IMR-90 (cell line): ENCODE results near the gene FMN1. TPM values are rescaled to one million over a fixed set of nuclear protein-coding genes. Genes with fewer than 3 reads are reported as not detected.
A peak's percentile ranks its signal among the peaks of the same experiment; 100 is the strongest.

Source experiments
- ATAC-seq: fragments of 200-7000 bp; cut with Tn5 transposase; 2 replicates; pipeline ENCODE4 v1.9.1; 2020; ENCODE audit warnings: low read depth, mild to moderate bottlenecking, moderate library complexity
- BruUV-seq: library from RNA; stranded (reverse); fragments of 400-500 nt; replicated peaks from 2 replicates; lab custom pipeline; 2021; lab: Mats Ljungman, UMichigan
- CTCF ChIA-PET: fragments of 300-600 bp; formaldehyde crosslinking; extraction: SDS; loops from one replicate; lab custom pipeline; 2021; ENCODE audit warnings: antibody characterized with exemption; lab: Yijun Ruan, JAX
- POLR2A ChIA-PET: fragments of 300-600 bp; sonication (Branson Sonifier 250); formaldehyde crosslinking; loops from one replicate; lab custom pipeline; 2022; ENCODE audit warnings: antibody characterized with exemption; ENCODE audit not compliant: unreplicated experiment; lab: Charles Lee
- DNase-seq: peaks from one replicate; pipeline ENCODE4 v3.0.0; 2013
- H2AFZ ChIP-seq: replicated peaks from 2 replicates; pipeline ENCODE3; 2013; ENCODE audit warnings: low read length, mild to moderate bottlenecking; ENCODE audit not compliant: poor library complexity
- H2AK5ac ChIP-seq: 2 replicates; pipeline ENCODE4 v1.6.1; 2013; ENCODE audit warnings: low read depth, low read length, inconsistent platforms
- H2AK9ac ChIP-seq: replicated peaks from 2 replicates; pipeline ENCODE3; 2013; ENCODE audit warnings: mild to moderate bottlenecking, low read depth, low read length, moderate library complexity; ENCODE audit not compliant: poor library complexity
- H2BK120ac ChIP-seq: 2 replicates; pipeline ENCODE4 v1.6.1; 2013; ENCODE audit warnings: low read depth, low read length, inconsistent platforms
- H2BK15ac ChIP-seq: 3 replicates; pipeline ENCODE4 v1.6.1; 2013; ENCODE audit warnings: low read depth, low read length, inconsistent platforms
- H2BK20ac ChIP-seq: 2 replicates; pipeline ENCODE4 v1.6.1; 2013; ENCODE audit warnings: low read depth, mild to moderate bottlenecking, inconsistent platforms, low read length, moderate library complexity
- H2BK5ac ChIP-seq: 2 replicates; pipeline ENCODE4 v1.6.1; 2013; ENCODE audit warnings: mild to moderate bottlenecking, low read depth, low read length, inconsistent platforms; ENCODE audit not compliant: poor library complexity, severe bottlenecking
- H3K14ac ChIP-seq: replicated peaks from 2 replicates; pipeline ENCODE4 v1.6.1; 2013; ENCODE audit warnings: low read depth, low read length, inconsistent platforms
- H3K18ac ChIP-seq: 2 replicates; pipeline ENCODE4 v1.6.1; 2013; ENCODE audit warnings: low read depth, low read length, control low read depth
- H3K23ac ChIP-seq: 2 replicates; pipeline ENCODE4 v1.6.1; 2013; ENCODE audit warnings: low read depth, low read length, inconsistent platforms
- H3K27ac ChIP-seq: 2 replicates; pipeline ENCODE4 v1.5.1; 2013; ENCODE audit warnings: mild to moderate bottlenecking, control low read depth, low read length; ENCODE audit not compliant: insufficient read depth
- H3K27me3 ChIP-seq: 2 replicates; pipeline ENCODE4 v1.6.1; 2013; ENCODE audit warnings: low read length; ENCODE audit not compliant: control insufficient read depth, insufficient read depth
- H3K36me3 ChIP-seq: 2 replicates; pipeline ENCODE4 v1.6.1; 2013; ENCODE audit warnings: low read length, mixed read lengths; ENCODE audit not compliant: control insufficient read depth, insufficient read depth
- H3K4ac ChIP-seq: 2 replicates; pipeline ENCODE4 v1.6.1; 2013; ENCODE audit warnings: low read depth, low read length, inconsistent platforms
- H3K4me1 ChIP-seq: 2 replicates; pipeline ENCODE4 v1.6.1; 2013; ENCODE audit warnings: low read length, mixed read lengths; ENCODE audit not compliant: control insufficient read depth, insufficient read depth
- H3K4me2 ChIP-seq: 2 replicates; pipeline ENCODE4 v1.6.1; 2013; ENCODE audit warnings: low read depth, mild to moderate bottlenecking, control low read depth, low read length, moderate library complexity
- H3K4me3 ChIP-seq: 2 replicates; pipeline ENCODE4 v1.5.1; 2013; ENCODE audit warnings: low read depth, mild to moderate bottlenecking, control low read depth, low read length, moderate library complexity; ENCODE audit not compliant: insufficient read depth
- H3K56ac ChIP-seq: 2 replicates; pipeline ENCODE4 v1.6.1; 2013; ENCODE audit warnings: low read length, inconsistent platforms; ENCODE audit not compliant: insufficient read depth; ENCODE audit errors: extremely low read depth
- H3K79me1 ChIP-seq, 2 experiments: 2 replicates each; pipeline ENCODE4 v1.6.1; 2013; ENCODE audit warnings: low read length in 2 of 2, inconsistent platforms in 1 of 2, low read depth in 1 of 2
- H3K9ac ChIP-seq: 2 replicates; pipeline ENCODE4 v1.6.1; 2013; ENCODE audit warnings: low read depth, low read length, control low read depth
- H3K9me1 ChIP-seq: 2 replicates; pipeline ENCODE4 v1.6.1; 2013; ENCODE audit warnings: low read length, inconsistent platforms; ENCODE audit not compliant: insufficient read depth
- H3K9me3 ChIP-seq: 2 replicates; pipeline ENCODE4 v1.6.1; 2013; ENCODE audit warnings: low read length; ENCODE audit not compliant: control insufficient read depth, insufficient read depth
- H4K20me1 ChIP-seq: 2 replicates; pipeline ENCODE4 v1.6.1; 2013; ENCODE audit warnings: low read length, inconsistent platforms; ENCODE audit not compliant: insufficient read depth
- H4K5ac ChIP-seq: 2 replicates; pipeline ENCODE4 v1.6.1; 2013; ENCODE audit warnings: mild to moderate bottlenecking, low read depth, low read length, control low read depth
- H4K8ac ChIP-seq, 2 experiments: 2 replicates each; pipeline ENCODE4 v1.6.1; 2013; ENCODE audit warnings: low read depth in 2 of 2, low read length in 2 of 2, control low read depth in 1 of 2, inconsistent platforms in 1 of 2
- H4K91ac ChIP-seq: 2 replicates; pipeline ENCODE4 v1.6.1; 2013; ENCODE audit warnings: low read depth, low read length, inconsistent platforms; ENCODE audit not compliant: insufficient read depth
- BHLHE40 ChIP-seq: fragments of 150-350 bp; IDR thresholded peaks from 2 replicates; pipeline ENCODE4 v1.6.1; 2016; ENCODE audit warnings: mild to moderate bottlenecking, low read depth, low read length
- CEBPB ChIP-seq: IDR thresholded peaks from 2 replicates; pipeline ENCODE4 v1.6.1; 2012; ENCODE audit warnings: low read depth, low read length, improper control_type of control experiment
- FOS ChIP-seq: fragments of 150-350 bp; IDR thresholded peaks from 2 replicates; pipeline ENCODE4 v1.6.1; 2016; ENCODE audit warnings: low read depth, low read length
- MAFK ChIP-seq: IDR thresholded peaks from 2 replicates; pipeline ENCODE4 v1.6.1; 2012; ENCODE audit warnings: low read depth, low read length, improper control_type of control experiment
- MAZ ChIP-seq: IDR thresholded peaks from 2 replicates; pipeline ENCODE4 v1.6.1; 2012; ENCODE audit warnings: low read depth, mild to moderate bottlenecking, low read length, improper control_type of control experiment, moderate library complexity, borderline replicate concordance
- MXI1 ChIP-seq: IDR thresholded peaks from 2 replicates; pipeline ENCODE4 v1.6.1; 2012; ENCODE audit warnings: low read depth, mild to moderate bottlenecking, low read length, moderate library complexity, borderline replicate concordance
- NFE2L2 ChIP-seq: fragments of 150-350 bp; IDR thresholded peaks from 2 replicates; pipeline ENCODE4 v1.6.1; 2016; ENCODE audit warnings: low read depth, mild to moderate bottlenecking, low read length
- RAD21 ChIP-seq: IDR thresholded peaks from 2 replicates; pipeline ENCODE4 v1.6.1; 2012; ENCODE audit warnings: low read length, improper control_type of control experiment
- RFX5 ChIP-seq: IDR thresholded peaks from 2 replicates; pipeline ENCODE4 v1.8.0; 2012; ENCODE audit warnings: low read depth, mild to moderate bottlenecking, low read length, moderate library complexity
- SMC3 ChIP-seq: fragments of 150-350 bp; IDR thresholded peaks from 2 replicates; pipeline ENCODE4 v1.6.1; 2016; ENCODE audit warnings: low read depth, mild to moderate bottlenecking, antibody characterized with exemption, low read length, moderate library complexity
- WGBS, 2 experiments: methylation state at CpG; one replicate each; pipeline versions ENCODE4 v1.1.5 to v1.1.7; 2013; ENCODE audit warnings: missing lambda C conversion rate in 2 of 2; ENCODE audit not compliant: insufficient read length in 1 of 2; ENCODE audit errors: extremely low coverage in 2 of 2; 5-methylcytosine and 5-hydroxymethylcytosine counted together
- dilution Hi-C: fragments of 300-500 bp; cut with HindIII; formaldehyde crosslinking; loops from one replicate; pipeline ENCODE4 v1.14.3; 2018; ENCODE audit warnings: low sequenced_read_pairs; ENCODE audit not compliant: unreplicated experiment
- in situ Hi-C: fragments of 300-500 bp; cut with MboI; formaldehyde crosslinking; loops from 3 replicates; pipeline ENCODE4 v1.14.3; 2019; ENCODE audit warnings: low sequenced_read_pairs, inconsistent platforms, mixed read lengths
- intact Hi-C: fragments of 100-400 bp; cut with micrococcal nuclease; formaldehyde crosslinking; loops from 2 replicates; pipeline ENCODE4 v1.10.0; 2022
- polyA plus RNA-seq, 3 experiments: library from polyadenylated mRNA; depleted of rRNA; stranded (reverse); fragments of >200 nt; gene quantifications; 2 replicates each; pipeline ENCODE4 v1.2.3, GENCODE V29; 2012; ENCODE audit warnings: low replicate concordance in 1 of 3
- total RNA-seq: library from RNA; depleted of rRNA; stranded (reverse); fragments of >200 nt; gene quantifications from 2 replicates; pipeline ENCODE4 v1.2.3, GENCODE V29; 2012

The FMN1 gene
- total and polyA plus RNA-seq, 2 of the 4 experiments (the other 2 are of a cell fraction) = 7.3 to 17.6 TPM

DNA sequence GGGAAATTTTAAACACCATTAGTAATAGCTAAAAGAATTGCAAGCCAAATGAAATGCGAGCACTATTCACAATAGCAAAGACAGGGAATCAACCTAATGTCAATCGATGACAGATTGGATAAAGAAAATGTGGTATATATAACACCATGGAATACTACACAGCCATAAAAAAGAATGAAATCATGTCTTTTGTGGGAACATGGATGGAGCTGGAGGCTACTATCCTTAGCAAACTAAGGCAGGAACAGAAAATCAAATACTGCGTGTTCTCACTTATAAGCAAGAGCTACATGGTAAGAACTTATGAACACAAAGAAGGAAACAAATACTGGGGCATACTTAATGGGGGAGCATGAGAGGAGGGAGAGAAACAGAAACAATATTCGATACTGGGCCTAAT lies 85.2 kb downstream of the FMN1 start:
- BruUV-seq = no TSS peak
- H3K4me2 ChIP-seq = no peak overlapping the region
- no peak overlapping the region for H2AK9ac ChIP-seq
- peaks cover 22 to 56% of the 10 kb centered on the region in 2 experiments for H3K79me1 ChIP-seq
- H3K56ac ChIP-seq = no peak overlapping the region
- H3K36me3 ChIP-seq = no peaks in the 10 kb centered on the region
- CTCF ChIA-PET = interaction anchor here (0.6 kb wide), 1 partner anchor 23 kb away, joined by 4 read pairs; no protein-coding TSS in a partner anchor
- no peak overlapping the region for H3K9ac ChIP-seq
- peak overlapping the region in 1 of 2 experiments; percentile 24; a peak in 2 of 4 replicates for H4K8ac ChIP-seq
- peaks cover 16% of the 10 kb centered on the region for H3K9me1 ChIP-seq
- H2BK20ac ChIP-seq = peak overlapping the region; percentile 77; the same call in 1 of the 2 replicates
- H3K4ac ChIP-seq = peak overlapping the region; percentile 58; the same call in 1 of the 2 replicates
- no peaks in the 10 kb centered on the region for H3K27me3 ChIP-seq
- H3K27ac ChIP-seq = no peak overlapping the region
- no peaks in the 10 kb centered on the region for H4K20me1 ChIP-seq
- no peak overlapping the region for H2AFZ ChIP-seq
- H3K18ac ChIP-seq = no peak overlapping the region
- H2BK15ac ChIP-seq = peak overlapping the region; percentile 4; the same call in 1 of the 3 replicates
- no peaks in the 10 kb centered on the region; the same call in 1 of the 2 replicates for H3K9me3 ChIP-seq
- in situ Hi-C loops (no loop called here), intact Hi-C loops (no loop called here), dilution Hi-C loops (no loop called here)
- no peak overlapping the region for H3K23ac ChIP-seq
- no peak overlapping the region for H4K5ac ChIP-seq
- peak overlapping the region; percentile 4; the same call in 1 of the 2 replicates for H2AK5ac ChIP-seq
- no peak for DNase-seq
- no peak for ATAC-seq
- H2BK120ac ChIP-seq = peak overlapping the region; percentile 78; the same call in 1 of the 2 replicates
- H4K91ac ChIP-seq = 0 out of 2 replicates have a peak overlapping the region, but pooled peaks have one; percentile 13
- peak overlapping the region; percentile 99 for H2BK5ac ChIP-seq
- peaks cover 21% of the 10 kb centered on the region for H3K4me1 ChIP-seq
- no peak overlapping the region for H3K4me3 ChIP-seq
- POLR2A ChIA-PET = no interaction called here
- TF ChIP-seq BHLHE40 (no peak), CEBPB (no peak), NFE2L2 (no peak), MXI1 (no peak), RAD21 (no peak), FOS (no peak), MAFK (no peak), RFX5 (no peak), SMC3 (no peak), MAZ (no peak)
- no CpG with 5 or more reads among the region's 4 CpGs for WGBS, 2 experiments
- no peak overlapping the region; the same call in 1 of the 2 replicates for H3K14ac ChIP-seq
